Heart left ventricle (tissue), 16 donors: Measurements from ENCODE around the gene KIF12. TPM values are rescaled to one million over a fixed set of nuclear protein-coding genes. Genes with fewer than 3 reads are reported as not detected.

Experiments
- ATAC-seq, 4 donors: fragments of 200-7000 bp; cut with Tn5 transposase; one replicate each; pipeline ENCODE4 v1.9.1; 2020 to 2022; ENCODE audit warnings: moderate library complexity in 4 of 4, mild to moderate bottlenecking in 3 of 4, moderate number of reproducible peaks in 1 of 4
- DNase-seq, 5 donors: peaks; one replicate each; pipeline ENCODE4 v3.0.0-alpha.2; 2020
- H3K27ac ChIP-seq, 12 donors: fragments of 200-600 bp; sonication (generic) in 4 of 12; one replicate each; pipeline versions ENCODE4 v1.5.0 to v1.8.0; 2016 to 2022; ENCODE audit warnings: mild to moderate bottlenecking in 2 of 12
- H3K27me3 ChIP-seq, 9 donors: fragments of 200-600 bp; sonication (generic) in 2 of 9; one replicate each; pipeline versions ENCODE4 v1.5.1 to v1.8.0; 2016 to 2022; ENCODE audit warnings: mild to moderate bottlenecking in 3 of 9
- H3K36me3 ChIP-seq, 9 donors: fragments of 200-600 bp; sonication (generic) in 2 of 9; one replicate each; pipeline versions ENCODE4 v1.5.0 to v1.8.0; 2018 to 2022; ENCODE audit warnings: mild to moderate bottlenecking in 2 of 9
- H3K4me1 ChIP-seq, 12 donors: fragments of 200-600 bp; sonication (generic) in 4 of 12; one replicate each; pipeline versions ENCODE4 v1.5.0 to v1.8.0; 2016 to 2022; ENCODE audit warnings: mild to moderate bottlenecking in 3 of 12
- H3K4me3 ChIP-seq, 12 donors: fragments of 200-600 bp; sonication (generic) in 4 of 12; one replicate each; pipeline versions ENCODE4 v1.5.0 to v1.8.0; 2017 to 2022; ENCODE audit warnings: mild to moderate bottlenecking in 9 of 12, moderate library complexity in 4 of 12
- H3K9me3 ChIP-seq, 12 donors: fragments of 200-600 bp; sonication (generic) in 4 of 12; one replicate each; pipeline versions ENCODE4 v1.5.0 to v1.8.0; 2016 to 2022; ENCODE audit warnings: mild to moderate bottlenecking in 1 of 12
- CTCF ChIP-seq, 12 donors: fragments of 200-600 bp; sonication (generic) in 4 of 12; IDR thresholded peaks; one replicate each; pipeline versions ENCODE4 v1.5.0 to v1.8.0; 2018 to 2022; ENCODE audit warnings: antibody characterized with exemption in 12 of 12, mild to moderate bottlenecking in 5 of 12
- POLR2A ChIP-seq, 2 donors: fragments of 450-650 bp; IDR thresholded peaks; one replicate each; pipeline ENCODE4 v1.6.1; 2017; ENCODE audit warnings: antibody characterized with exemption in 2 of 2, mild to moderate bottlenecking in 2 of 2, moderate library complexity in 2 of 2
- WGBS, 4 donors: extraction: QIAGEN DNeasy Blood & Tissue Kit in 2 of 4; methylation state at CpG; one replicate each; pipeline versions ENCODE4 v1.1.5 to v1.1.7; 2013 to 2018; 5-methylcytosine and 5-hydroxymethylcytosine counted together
- intact Hi-C, 10 donors: fragments of 100-400 bp; cut with DNase I; formaldehyde crosslinking; loops; one replicate each; pipeline versions ENCODE4 v1.11.1 to v1.14.2; 2022
- polyA plus RNA-seq, 2 donors: library from polyadenylated mRNA; stranded (reverse); fragments of 200-250 nt; gene quantifications; one replicate each; pipeline ENCODE4 v1.2.3, GENCODE V29; 2013
- total RNA-seq, 9 donors: library from RNA; depleted of rRNA in 2 of 9; stranded (reverse); fragments of >200 nt in 2 of 9; fragmentation: NEBNext Ultra II Directional in 3 of 9; extraction: Animal tissue kit (Norgen Biotek cat#: 25700) in 3 of 9; gene quantifications; one replicate each; pipeline versions ENCODE4 v1.1.0 to v1.2.4, GENCODE V29; 2016 to 2023
- donor health status: ischemic (EF 13 %, LVEDD 7.1; RV severe dilation, severe dysfunction).
- donor health status: healthy with polysubstance abuse.
- donor health status: DM: no; HTN: yes; CAD: no.
- donor health status: DM: no; HTN: no; CAD: no.
- donor health status: ischemic (EF 25% LVEDD 6.9; RV normal size, moderate dysfunction).
- donor health status: ischemic (EF 25% LVEDD 5.7; RV mildly dilated, moderate dysfunction).
- donor health status: healthy.
- donor health status: DM: yes; HTN: yes; CAD: no.
- donor health status: ischemic (EF 35%, LVEDD 5.7; RV mildly dilated, moderate dysfunction).
- donor health status: nonischemic (EF 11% LVEDD 7.7; RV severe dilation, severe dysfunction).
- donor health status: DM: yes; HTN: yes; CAD: no.
- donor health status: PGD.
- donor health status: ischemic (EF 29% LVEDD 5.4; RV normal size, mild dysfunction).
- donor health status: nonischemic (EF 23%, LVEDD 6.1; RV moderate dilation, normal function).

The KIF12 gene
- total and polyA plus RNA-seq, 11 donors = 0.08 to 0.21 TPM; not detected in 9

GRCh38 chr9:114050646-114051045 lies 48.4 kb downstream of the KIF12 start:
- no peak for DNase-seq
- no peak overlapping the region for H3K27ac ChIP-seq
- H3K4me3 ChIP-seq = no peak overlapping the region
- no peaks in the 10 kb centered on the region for H3K27me3 ChIP-seq
- no peaks in the 10 kb centered on the region for H3K4me1 ChIP-seq
- intact Hi-C loops = no loop called here
- WGBS, 4 donors = 92 to 94% (median 93%) methylated on average over 6 of the region's 6 CpGs
- H3K9me3 ChIP-seq = peaks cover 0 to under 1% (median 0%) of the 10 kb centered on the region in 12 donors
- peaks cover 0 to 38% (median 20%) of the 10 kb centered on the region in 9 donors for H3K36me3 ChIP-seq
- no peak for TF ChIP-seq CTCF (IDR thresholded peaks at IDR 0.05)
- no peak for TF ChIP-seq POLR2A (IDR thresholded peaks at IDR 0.05)
- ATAC-seq = no peak

- DNase-seq = no peak
- Histone ChIP-seq H3K9me3 (peaks cover 0 to 5% (median 0%) of the 10 kb centered on the region in 12 donors), H3K4me3 (no peak overlapping the region), H3K36me3 (peaks cover 0 to 38% (median 20%) of the 10 kb centered on the region in 9 donors), H3K27me3 (no peaks in the 10 kb centered on the region), H3K4me1 (no peaks in the 10 kb centered on the region), H3K27ac (no peak overlapping the region)
- no peak for TF ChIP-seq POLR2A (IDR thresholded peaks at IDR 0.05)
- no peak for TF ChIP-seq CTCF (IDR thresholded peaks at IDR 0.05)
- 89 to 92% (median 91%) methylated on average over 11 of the region's 11 CpGs for WGBS, 4 donors
- intact Hi-C loops = no loop called here
- no peak for ATAC-seq
These were observed 48.9 kb downstream of the KIF12 start for GRCh38 chr9:114050226-114050568.

- no peak for DNase-seq
- Histone ChIP-seq H3K27ac (no peak overlapping the region), H3K9me3 (peaks cover 0 to 7% (median 0%) of the 10 kb centered on the region in 12 donors), H3K4me3 (no peak overlapping the region), H3K36me3 (peaks cover 0 to 38% (median 20%) of the 10 kb centered on the region in 9 donors), H3K27me3 (no peaks in the 10 kb centered on the region), H3K4me1 (no peaks in the 10 kb centered on the region)
- ATAC-seq = no peak
- no peak for TF ChIP-seq CTCF (IDR thresholded peaks at IDR 0.05)
- no peak for TF ChIP-seq POLR2A (IDR thresholded peaks at IDR 0.05)
- WGBS, 4 donors = 96 to 98% (median 97%) methylated on average over 35 to 40 of the region's 40 CpGs
- intact Hi-C loops = no loop called here
These were observed 49.5 kb downstream of the KIF12 start for GRCh38 chr9:114049441-114050225.

GRCh38 chr9:114048533-114049415 lies 50.3 kb downstream of the KIF12 start:
- intact Hi-C loops = no loop called here
- H3K27ac ChIP-seq = no peak overlapping the region
- peaks cover 0 to 15% (median 0%) of the 10 kb centered on the region in 12 donors for H3K9me3 ChIP-seq
- DNase-seq (no peak), ATAC-seq (peak in 1 of 4 donors; percentile 17)
- H3K4me3 ChIP-seq = no peak overlapping the region
- no peaks in the 10 kb centered on the region for H3K27me3 ChIP-seq
- 96 to 97% (median 97%) methylated on average over 41 to 44 of the region's 44 CpGs for WGBS, 4 donors
- TF ChIP-seq POLR2A (IDR thresholded peaks at IDR 0.05) (no peak), CTCF (IDR thresholded peaks at IDR 0.05) (no peak)
- peaks cover 0 to 38% (median 20%) of the 10 kb centered on the region in 9 donors for H3K36me3 ChIP-seq
- no peaks in the 10 kb centered on the region for H3K4me1 ChIP-seq
